OCI-M2 (cell line): ENCODE results near the gene CLTCL1.
"Not testable (repeated sequence)": the region's sequence is repeated elsewhere in the genome, so short reads cannot be mapped to it uniquely, and the experiment has no call there.

Source experiments
- DNase-seq: peaks from one replicate; lab custom pipeline; 2025; ENCODE audit not compliant: unreplicated experiment; lab: John Stamatoyannopoulos, UW

CLTCL1 gene

DNA sequence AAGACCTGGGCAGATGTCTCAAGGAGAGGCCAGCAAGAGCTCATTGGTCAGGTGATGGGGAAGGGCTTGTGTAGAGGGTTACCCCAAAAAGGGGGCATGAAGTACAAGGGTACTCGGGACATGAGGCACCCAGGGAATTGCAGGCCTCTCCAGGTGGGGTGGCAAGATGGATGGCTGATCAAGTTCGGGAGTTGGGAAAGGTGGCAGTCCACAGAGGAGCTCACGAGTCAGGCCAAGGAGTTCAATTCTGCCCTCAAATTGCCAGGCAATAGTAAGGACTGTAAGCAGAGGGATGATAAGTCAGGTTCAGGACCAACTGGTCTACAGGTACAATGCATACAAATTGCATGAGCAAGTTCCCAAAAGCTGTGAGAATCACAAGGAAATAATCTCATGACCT is 70.7 kb downstream of the CLTCL1 start:
- DNase-seq, result no peak

- no peak for DNase-seq
Observed at GRCh38 chr22:19218541-19219233, 72.8 kb downstream of the CLTCL1 start.

- no peak for DNase-seq
Observed at GRCh38 chr22:19216579-19216978, 74.9 kb downstream of the CLTCL1 start.

DNA sequence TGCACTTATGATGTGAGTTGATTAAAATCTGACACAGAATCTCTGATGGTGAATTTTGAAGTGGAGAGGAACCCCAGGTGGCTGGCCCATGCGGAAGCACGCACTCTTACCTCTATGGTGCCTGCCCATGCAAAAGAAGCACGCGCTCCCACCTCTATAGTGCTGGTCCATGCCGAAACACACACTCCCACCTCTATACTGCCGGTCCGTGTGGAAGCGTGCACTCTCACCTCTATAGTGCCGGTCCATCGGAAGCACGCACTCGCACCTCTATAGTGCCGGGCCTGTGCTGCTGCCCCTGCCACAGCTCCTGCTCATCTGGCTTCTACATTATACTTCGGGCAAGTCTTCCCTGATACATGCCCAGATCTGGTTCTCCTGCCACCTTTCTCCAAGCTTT is 76.2 kb downstream of the CLTCL1 start:
- no peak for DNase-seq

GRCh38 chr22:19214078-19214473 is 77.4 kb downstream of the CLTCL1 start:
- DNase-seq, result no peak

DNA sequence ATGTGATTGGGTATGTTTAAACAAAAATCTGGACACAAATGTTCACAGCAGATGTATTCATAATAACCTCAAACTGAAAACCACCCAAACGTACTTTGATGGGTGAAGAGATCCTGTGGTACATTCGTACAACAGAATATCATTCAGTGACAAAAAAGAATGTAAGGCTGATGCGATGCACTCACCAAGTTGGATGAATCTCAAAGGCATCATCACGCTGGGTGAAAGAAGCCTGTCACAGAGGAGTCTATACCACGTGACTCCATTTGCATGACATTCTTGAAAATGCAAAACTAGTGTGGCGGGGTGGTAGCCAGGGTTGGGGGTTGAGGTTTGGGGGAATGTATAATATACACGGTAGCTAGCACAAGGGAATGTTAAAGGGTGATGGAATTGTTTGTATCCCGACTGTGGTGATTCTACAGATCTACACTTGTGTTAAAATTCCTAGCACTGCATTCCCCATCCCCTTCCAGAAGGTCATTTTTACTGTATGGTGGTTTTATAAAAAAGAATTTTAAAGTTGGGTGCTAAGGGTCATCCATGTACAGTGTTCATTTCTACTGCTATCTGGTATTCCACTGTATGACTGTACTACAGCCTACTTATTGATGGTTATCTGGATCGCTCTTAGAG is 78.0 kb downstream of the CLTCL1 start:
- no peak for DNase-seq

GRCh38 chr22:19213001-19213400 is 78.5 kb downstream of the CLTCL1 start:
- no peak for DNase-seq

GRCh38 chr22:19212302-19212870 is 79.1 kb downstream of the CLTCL1 start:
- DNase-seq, result no peak

DNA sequence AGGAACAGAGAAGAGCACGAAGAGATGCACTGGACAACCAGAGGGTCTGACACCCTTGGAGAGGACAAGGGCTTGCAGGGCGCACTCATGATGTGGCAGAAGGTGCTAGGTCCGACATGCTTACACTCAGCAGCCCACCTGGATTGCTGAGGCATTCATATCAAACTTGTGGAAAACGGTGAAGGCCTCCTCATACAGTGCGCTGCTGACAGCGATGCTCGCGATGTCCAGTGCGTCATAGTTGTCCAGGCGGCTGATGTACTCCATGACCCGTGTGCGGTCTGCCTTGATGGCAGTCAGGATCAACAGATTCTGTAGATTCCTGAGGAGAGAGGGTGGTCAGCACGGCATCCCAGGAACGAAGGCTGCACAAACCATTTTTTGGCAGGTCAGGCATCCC is 81.3 kb downstream of the CLTCL1 start:
- DNase-seq, result no peak

DNA sequence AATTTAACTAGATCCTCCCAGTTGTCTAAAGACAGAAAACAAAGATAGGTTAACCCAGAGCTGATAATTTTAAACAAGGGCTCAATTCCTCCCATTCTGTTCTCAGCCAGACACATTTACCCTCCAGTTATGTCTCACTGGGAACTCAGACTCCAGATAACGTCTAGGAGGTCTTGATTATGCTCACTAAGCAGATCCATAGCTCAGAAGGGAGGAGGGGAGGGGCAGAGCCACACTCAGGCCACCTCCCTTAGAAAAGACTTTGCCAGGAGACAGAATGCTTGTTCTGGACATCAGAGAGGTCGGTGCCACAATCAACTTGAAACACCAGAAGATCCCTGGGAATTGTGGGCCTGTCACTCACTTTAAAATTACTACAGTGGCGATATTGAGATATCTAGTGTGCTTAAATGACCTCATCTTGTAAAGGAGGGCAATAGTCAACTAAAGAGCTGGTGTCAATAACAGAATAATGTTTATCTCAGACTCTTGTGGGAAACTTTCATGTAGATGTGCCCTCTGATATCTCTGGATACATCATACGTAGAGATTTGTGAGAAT is 83.2 kb downstream of the CLTCL1 start:
- no peak for DNase-seq

DNA sequence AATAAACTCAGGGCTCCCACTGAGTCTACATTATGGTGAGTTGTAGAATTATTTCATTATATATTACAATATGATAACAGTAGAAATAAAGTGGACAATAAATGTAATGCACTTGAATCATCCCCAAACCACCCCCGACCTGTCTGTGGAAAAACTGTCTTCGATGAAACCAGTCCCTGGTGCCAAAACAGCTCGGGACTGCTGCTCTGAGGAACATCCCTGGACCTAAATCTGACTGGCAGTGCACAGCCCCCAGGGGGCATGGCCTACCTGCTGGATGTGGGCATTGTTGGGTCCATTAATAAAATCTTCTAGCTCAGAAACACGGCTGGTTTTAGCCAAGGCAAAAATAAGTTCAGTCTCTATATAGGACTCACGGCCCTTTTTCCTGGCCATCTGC is 83.6 kb downstream of the CLTCL1 start:
- no peak for DNase-seq

- DNase-seq, result no peak
Observed at GRCh38 chr22:19207401-19207808, 84.1 kb downstream of the CLTCL1 start.

DNA sequence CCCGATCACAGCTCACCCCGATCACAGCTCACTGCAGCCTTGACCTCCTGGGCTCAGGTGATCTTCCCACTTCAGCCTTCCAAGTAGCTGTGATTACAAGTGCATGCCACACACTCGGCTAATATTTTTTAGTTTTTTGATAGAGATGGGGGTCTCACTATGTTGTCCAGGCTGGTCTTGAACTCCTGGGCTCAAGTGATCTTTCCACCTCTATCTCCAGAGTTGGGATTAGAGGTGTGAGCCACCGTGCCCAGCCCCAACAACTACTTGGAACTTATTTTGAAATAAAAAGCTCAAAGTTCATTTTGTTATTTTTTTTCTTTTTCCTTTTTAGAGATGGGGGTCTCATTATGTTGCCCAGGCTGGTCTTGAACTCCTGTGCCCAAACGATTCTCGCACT is 85.2 kb downstream of the CLTCL1 start:
- no peak for DNase-seq

- DNase-seq, result no peak
Observed at GRCh38 chr22:19204640-19205039, 86.9 kb downstream of the CLTCL1 start.

DNA sequence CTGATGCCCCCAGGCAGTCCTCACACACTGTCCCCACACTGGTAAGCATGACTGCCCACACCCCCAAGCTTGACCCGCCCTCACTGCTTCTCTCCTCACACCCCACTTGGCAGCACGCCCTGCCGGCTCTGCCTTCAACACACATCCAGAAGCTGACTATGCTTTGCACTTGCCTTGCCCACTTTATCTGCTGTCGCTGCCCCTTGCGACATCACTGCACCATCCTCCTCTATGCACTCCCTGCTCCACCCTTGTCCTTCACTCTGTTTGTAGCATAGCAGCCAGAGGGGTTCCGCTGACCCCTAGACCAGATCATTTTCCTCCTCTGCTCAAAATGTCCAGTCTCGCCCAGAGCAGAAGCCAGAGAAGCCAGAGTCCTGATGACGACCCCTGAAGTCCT is 87.7 kb downstream of the CLTCL1 start:
- no peak for DNase-seq

DNA sequence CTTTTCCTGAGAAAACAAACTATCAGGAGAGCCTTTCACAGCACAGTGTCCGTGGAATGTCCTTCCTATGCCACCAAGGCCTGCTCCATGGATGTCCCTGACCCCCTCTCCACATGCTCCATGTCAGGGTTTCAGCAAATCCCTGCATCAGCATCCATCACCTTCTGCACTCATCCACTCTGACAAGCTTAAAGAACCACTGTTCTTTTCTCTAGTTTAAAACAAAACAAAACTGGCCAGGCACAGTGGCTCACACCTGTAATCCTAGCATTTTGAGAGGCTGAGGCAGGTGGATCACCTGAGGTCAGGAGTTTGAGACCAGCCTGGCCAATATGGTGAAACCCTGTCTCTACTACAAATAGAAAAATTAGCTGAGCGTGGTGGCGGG is 88.7 kb downstream of the CLTCL1 start:
- DNase-seq, result not testable (repeated sequence)

DNA sequence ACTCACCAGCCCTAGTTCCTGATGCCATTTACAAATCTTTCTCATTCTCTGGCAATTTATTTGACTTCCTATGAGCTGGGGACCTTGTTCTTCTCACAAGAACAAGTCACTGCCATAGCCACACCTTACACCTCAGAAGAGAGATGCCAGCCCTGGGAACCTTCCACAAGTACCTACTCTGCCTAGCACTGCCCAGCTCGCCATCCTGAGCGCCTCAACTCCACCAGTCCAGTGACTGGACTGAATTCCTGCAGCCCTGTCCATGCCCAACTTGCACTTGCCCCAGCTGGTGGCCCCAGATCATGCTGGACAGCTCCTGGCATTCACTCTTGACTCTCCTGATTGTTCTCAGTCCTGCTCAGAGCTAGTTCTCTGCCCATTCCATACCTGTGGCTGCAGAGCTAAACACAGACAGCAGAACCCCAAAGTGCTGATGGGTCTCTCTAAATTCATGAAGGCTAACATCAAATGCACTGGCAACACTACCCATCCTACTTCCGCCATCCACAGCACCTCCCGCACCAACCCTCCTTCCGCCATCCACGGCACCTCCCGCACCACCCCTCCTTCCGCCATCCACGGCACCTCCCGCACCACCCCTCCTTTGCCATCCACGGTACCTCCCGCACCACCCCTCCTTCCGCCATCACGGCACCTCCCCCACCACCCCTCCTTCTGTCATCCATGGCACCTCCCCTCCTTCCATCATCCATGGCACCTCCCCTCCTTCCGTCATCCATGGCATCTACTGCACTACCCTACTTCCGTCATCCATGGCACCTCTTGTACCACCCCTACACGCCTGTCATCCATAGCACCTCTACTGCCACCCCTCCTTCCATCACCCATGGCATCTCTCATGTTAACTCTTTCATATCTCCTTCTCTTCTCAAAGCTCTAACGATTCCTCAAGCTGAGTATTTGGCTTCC is 89.4 kb downstream of the CLTCL1 start:
- no peak for DNase-seq

DNA sequence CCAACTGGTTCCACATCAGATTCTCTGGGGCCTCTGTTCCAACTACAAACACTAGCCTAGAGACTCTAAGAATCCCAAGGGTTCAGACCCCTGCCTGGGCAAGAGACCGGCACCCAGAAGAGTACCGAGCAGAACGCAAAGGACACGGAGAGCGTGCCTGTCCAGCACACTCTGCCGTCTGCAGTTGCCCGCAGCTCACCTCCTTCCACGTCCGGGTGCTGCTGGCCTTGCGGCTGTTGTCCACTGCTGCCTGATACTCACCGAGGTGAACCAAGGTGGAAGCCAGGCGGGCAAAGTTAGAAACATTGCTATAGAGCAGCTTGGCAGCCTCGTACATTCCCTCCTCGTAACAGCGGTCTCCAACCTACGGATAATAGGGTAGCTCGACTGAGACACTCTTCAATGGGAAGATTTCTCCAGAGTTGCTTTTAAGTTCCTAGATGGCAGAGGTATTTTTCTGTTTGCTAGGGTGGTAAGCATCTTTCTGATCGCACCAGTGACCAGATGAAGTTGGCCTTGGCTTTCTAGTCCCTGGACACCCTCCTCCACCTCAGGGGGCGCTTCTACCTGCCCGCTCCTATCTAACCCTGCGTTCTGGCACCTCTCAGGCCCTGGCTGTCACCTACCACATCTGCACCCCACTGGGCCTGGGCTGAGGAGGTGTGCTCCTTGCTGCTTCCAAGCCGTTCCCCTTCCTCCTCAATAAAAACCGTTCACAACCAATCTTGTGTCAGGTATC is 90.2 kb downstream of the CLTCL1 start:
- DNase-seq, result no peak

DNA sequence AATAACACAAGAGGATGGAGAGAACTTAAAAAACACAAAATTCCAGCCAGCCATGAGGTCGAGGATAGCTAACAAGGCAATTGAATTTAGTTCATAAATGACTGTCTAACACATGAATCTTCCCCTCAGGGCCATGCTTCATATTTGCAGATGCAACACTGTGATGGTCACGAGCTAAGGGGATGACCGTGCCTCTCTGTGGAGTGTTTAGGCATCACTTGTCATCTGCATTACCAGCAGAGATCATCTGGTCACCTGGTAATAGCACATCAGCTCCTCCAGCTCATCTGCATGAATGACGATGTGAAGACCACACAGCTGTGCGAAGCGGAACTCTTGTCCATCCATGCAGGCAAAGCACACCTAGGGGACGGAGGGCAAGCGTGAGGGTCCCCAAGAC is 92.0 kb downstream of the CLTCL1 start:
- DNase-seq, result no peak

DNA sequence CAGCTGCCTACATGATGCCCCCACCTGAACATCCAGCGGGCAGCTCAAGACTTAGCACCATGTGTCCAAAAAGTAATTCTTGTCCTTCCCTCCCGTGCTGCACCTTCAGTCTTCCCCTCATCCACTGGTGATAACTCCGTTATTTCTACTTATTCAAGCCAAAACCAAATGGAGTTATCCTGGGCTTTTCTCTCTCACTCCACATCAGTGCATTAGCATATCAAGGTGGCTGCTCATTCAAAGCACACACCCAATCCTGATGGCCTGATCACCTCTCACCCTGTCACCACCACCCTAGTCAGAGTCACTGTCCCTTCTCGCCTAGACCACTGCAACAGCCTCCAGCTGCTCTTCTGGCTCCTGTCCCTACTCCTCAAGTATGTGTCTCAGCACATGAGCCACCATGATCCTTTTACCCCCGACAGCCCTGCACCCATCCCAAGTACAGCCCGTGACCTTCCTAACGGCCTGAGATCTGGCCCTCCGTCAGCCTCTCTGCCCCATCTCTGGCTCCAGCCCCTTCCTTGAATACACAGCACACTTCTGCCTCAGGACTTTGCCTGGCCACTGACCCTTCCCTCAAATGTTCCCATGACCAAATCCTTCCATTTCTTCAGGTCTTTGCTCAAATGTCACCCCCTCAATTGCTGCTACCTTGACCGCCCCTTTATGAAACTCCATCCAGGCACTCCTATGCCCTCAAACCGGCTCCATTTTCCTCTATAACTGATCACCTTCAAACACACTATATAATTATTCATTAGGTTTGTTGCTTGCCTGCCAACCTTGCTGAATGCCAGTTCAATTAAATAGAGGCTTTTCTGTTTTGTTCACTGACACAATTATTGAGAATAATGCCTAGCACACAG is 93.3 kb downstream of the CLTCL1 start:
- DNase-seq, result no peak
